ENCODE data around the gene CDH24. TPM values are rescaled to one million over a fixed set of nuclear protein-coding genes. Genes with fewer than 3 reads are reported as not detected.

CDH24 gene
- total and polyA plus RNA-seq, 2 of the 13 experiments (the other 11 are each of a cell fraction or from before 2014, with no cell fraction given): 0.69 to 0.99 TPM

DNA sequence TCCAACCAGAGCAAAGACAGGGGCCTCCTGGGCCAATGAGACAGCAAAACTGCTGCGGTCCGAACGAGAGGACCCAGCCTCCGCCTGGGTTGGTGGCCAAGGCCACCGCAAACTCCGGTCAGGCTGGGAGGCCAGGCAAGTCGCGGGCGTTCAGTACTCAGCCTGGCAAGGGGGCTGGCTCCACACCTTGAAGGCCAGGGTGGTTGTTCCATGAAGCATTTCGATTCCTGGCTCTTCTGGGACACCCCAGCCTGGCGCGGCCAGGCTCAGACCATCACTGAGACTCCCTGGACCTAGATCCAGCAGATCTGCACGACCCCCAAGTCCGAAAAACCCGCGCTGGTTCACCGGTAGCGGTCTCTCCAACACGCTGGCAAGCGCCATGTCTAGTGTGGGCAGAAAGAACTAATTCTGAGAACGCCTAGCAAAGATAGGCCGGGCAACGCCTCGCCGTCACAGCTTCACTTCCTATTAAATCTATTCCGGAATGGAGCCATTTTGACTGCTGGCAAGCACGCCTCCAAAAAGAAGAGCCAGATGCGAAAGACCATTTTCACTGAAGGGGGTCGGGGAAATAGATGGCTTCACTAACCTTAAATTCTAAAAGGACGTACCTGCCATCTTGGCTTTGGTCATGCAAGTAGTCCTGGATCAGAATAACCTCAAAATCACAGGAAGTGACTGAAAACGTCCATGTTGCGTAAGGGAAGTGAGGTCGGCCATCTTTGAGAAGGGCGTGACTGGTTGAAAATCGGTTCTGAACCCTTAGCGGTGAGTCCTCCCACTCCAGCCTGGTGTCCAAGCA lies 22.6 kb downstream of the CDH24 start, which contains the start of gene PSMB5 (continued):
- TF ChIP-seq, protein P1, sequence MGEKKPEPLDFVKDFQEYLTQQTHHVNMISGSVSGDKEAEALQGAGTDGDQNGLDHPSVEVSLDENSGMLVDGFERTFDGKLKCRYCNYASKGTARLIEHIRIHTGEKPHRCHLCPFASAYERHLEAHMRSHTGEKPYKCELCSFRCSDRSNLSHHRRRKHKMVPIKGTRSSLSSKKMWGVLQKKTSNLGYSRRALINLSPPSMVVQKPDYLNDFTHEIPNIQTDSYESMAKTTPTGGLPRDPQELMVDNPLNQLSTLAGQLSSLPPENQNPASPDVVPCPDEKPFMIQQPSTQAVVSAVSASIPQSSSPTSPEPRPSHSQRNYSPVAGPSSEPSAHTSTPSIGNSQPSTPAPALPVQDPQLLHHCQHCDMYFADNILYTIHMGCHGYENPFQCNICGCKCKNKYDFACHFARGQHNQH (CRISPR knock-in tag; IDR thresholded peaks at IDR 0.05): peak; percentile 96
- TF ChIP-seq, protein P2, sequence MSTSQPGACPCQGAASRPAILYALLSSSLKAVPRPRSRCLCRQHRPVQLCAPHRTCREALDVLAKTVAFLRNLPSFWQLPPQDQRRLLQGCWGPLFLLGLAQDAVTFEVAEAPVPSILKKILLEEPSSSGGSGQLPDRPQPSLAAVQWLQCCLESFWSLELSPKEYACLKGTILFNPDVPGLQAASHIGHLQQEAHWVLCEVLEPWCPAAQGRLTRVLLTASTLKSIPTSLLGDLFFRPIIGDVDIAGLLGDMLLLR (CRISPR knock-in tag; IDR thresholded peaks at IDR 0.05): peak; percentile 88
- TF ChIP-seq ZFP82 (CRISPR knock-in tag; IDR thresholded peaks at IDR 0.05; ENCODE audit: borderline replicate concordance): no peak
- TF ChIP-seq KLF13 (CRISPR knock-in tag; IDR thresholded peaks at IDR 0.05): peak; percentile 97
- TF ChIP-seq ZSCAN31 (CRISPR knock-in tag; IDR thresholded peaks at IDR 0.05; ENCODE audit: low read depth): peak; percentile 62; the same call in 1 of the 2 replicates
- TF ChIP-seq, protein P3, sequence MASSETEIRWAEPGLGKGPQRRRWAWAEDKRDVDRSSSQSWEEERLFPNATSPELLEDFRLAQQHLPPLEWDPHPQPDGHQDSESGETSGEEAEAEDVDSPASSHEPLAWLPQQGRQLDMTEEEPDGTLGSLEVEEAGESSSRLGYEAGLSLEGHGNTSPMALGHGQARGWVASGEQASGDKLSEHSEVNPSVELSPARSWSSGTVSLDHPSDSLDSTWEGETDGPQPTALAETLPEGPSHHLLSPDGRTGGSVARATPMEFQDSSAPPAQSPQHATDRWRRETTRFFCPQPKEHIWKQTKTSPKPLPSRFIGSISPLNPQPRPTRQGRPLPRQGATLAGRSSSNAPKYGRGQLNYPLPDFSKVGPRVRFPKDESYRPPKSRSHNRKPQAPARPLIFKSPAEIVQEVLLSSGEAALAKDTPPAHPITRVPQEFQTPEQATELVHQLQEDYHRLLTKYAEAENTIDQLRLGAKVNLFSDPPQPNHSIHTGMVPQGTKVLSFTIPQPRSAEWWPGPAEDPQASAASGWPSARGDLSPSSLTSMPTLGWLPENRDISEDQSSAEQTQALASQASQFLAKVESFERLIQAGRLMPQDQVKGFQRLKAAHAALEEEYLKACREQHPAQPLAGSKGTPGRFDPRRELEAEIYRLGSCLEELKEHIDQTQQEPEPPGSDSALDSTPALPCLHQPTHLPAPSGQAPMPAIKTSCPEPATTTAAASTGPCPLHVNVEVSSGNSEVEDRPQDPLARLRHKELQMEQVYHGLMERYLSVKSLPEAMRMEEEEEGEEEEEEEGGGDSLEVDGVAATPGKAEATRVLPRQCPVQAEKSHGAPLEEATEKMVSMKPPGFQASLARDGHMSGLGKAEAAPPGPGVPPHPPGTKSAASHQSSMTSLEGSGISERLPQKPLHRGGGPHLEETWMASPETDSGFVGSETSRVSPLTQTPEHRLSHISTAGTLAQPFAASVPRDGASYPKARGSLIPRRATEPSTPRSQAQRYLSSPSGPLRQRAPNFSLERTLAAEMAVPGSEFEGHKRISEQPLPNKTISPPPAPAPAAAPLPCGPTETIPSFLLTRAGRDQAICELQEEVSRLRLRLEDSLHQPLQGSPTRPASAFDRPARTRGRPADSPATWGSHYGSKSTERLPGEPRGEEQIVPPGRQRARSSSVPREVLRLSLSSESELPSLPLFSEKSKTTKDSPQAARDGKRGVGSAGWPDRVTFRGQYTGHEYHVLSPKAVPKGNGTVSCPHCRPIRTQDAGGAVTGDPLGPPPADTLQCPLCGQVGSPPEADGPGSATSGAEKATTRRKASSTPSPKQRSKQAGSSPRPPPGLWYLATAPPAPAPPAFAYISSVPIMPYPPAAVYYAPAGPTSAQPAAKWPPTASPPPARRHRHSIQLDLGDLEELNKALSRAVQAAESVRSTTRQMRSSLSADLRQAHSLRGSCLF (CRISPR knock-in tag; IDR thresholded peaks at IDR 0.05; ENCODE audit: borderline replicate concordance): peak; percentile 91
- peak; percentile 82 for TF ChIP-seq SIN3B (IDR thresholded peaks at IDR 0.05; ENCODE audit: low read length)
- peak; percentile 45 for TF ChIP-seq TAF15 (IDR thresholded peaks at IDR 0.05; ENCODE audit: low read depth, low read length, poor library complexity, severe bottlenecking)
- peak; percentile 93 for TF ChIP-seq SALL1 (CRISPR knock-in tag; IDR thresholded peaks at IDR 0.05)
- TF ChIP-seq, protein P4, sequence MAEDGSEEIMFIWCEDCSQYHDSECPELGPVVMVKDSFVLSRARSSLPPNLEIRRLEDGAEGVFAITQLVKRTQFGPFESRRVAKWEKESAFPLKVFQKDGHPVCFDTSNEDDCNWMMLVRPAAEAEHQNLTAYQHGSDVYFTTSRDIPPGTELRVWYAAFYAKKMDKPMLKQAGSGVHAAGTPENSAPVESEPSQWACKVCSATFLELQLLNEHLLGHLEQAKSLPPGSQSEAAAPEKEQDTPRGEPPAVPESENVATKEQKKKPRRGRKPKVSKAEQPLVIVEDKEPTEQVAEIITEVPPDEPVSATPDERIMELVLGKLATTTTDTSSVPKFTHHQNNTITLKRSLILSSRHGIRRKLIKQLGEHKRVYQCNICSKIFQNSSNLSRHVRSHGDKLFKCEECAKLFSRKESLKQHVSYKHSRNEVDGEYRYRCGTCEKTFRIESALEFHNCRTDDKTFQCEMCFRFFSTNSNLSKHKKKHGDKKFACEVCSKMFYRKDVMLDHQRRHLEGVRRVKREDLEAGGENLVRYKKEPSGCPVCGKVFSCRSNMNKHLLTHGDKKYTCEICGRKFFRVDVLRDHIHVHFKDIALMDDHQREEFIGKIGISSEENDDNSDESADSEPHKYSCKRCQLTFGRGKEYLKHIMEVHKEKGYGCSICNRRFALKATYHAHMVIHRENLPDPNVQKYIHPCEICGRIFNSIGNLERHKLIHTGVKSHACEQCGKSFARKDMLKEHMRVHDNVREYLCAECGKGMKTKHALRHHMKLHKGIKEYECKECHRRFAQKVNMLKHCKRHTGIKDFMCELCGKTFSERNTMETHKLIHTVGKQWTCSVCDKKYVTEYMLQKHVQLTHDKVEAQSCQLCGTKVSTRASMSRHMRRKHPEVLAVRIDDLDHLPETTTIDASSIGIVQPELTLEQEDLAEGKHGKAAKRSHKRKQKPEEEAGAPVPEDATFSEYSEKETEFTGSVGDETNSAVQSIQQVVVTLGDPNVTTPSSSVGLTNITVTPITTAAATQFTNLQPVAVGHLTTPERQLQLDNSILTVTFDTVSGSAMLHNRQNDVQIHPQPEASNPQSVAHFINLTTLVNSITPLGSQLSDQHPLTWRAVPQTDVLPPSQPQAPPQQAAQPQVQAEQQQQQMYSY (CRISPR knock-in tag; IDR thresholded peaks at IDR 0.05): peak; percentile 56; the same call in 1 of the 2 replicates
- TF ChIP-seq ZBTB42 (CRISPR knock-in tag; IDR thresholded peaks at IDR 0.05): no peak
- TF ChIP-seq POLR2AphosphoS2 (IDR thresholded peaks at IDR 0.05; ENCODE audit: low read depth, low read length): peak; percentile 87
- peak; percentile 57; the same call in 1 of the 2 replicates for TF ChIP-seq CBFB (CRISPR knock-in tag; IDR thresholded peaks at IDR 0.05)
- peak; percentile 97; the same call in 1 of the 2 replicates for TF ChIP-seq MZF1 (CRISPR knock-in tag; IDR thresholded peaks at IDR 0.05; ENCODE audit: borderline replicate concordance)
